HG03469 (cell line): ENCODE measurements around the gene SF3B2.
"Not testable (repeated sequence)": the region's sequence is repeated elsewhere in the genome, so short reads cannot be mapped to it uniquely, and the experiment has no call there.

ENCODE experiments used
- ATAC-seq: cut with Tn5 transposase; IDR thresholded peaks from one replicate; pipeline ENCODE4 v1.9.1; 2021; ENCODE audit warnings: mild to moderate bottlenecking, moderate library complexity, moderate number of reproducible peaks; ENCODE audit not compliant: unreplicated experiment

Gene SF3B2

DNA sequence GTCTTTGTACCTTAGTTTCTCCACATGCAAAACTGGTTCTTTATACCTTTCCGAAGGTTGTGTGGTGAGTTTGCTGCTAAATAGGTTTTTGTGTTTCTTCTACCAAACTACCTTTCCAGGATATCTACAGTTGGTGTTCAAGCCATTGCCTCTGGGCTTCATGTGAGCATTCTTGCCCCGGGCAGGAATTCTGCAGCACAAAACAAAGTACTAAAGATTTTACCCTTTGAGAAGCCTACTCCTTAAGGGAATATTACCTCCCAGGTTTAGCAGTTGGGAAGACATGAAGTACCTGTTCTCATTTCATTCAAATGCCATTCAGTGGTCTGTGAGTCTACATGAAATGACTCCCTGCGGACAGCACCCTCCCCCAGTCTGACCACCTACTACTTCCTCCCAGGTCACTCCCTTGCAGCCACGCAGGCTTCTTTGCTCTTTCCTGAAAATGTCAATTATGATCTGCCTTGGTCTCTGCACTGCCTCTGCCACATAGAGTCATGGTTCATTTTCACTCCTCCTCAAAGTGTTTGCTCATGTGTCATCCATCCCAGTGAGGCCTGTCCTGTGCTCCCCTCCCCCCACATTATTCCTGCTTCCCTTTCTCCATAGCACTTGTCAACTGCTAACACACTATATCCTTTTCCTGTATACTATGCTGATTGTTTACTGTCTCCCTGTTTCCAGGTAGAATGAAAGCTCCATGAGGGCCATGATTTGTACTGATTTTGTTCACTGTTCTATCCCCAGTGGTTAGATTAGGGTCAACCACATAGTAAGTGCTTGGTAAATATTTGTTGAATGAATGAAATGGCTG, 54.8 kb downstream of the SF3B2 start:
- ATAC-seq, result no peak

DNA sequence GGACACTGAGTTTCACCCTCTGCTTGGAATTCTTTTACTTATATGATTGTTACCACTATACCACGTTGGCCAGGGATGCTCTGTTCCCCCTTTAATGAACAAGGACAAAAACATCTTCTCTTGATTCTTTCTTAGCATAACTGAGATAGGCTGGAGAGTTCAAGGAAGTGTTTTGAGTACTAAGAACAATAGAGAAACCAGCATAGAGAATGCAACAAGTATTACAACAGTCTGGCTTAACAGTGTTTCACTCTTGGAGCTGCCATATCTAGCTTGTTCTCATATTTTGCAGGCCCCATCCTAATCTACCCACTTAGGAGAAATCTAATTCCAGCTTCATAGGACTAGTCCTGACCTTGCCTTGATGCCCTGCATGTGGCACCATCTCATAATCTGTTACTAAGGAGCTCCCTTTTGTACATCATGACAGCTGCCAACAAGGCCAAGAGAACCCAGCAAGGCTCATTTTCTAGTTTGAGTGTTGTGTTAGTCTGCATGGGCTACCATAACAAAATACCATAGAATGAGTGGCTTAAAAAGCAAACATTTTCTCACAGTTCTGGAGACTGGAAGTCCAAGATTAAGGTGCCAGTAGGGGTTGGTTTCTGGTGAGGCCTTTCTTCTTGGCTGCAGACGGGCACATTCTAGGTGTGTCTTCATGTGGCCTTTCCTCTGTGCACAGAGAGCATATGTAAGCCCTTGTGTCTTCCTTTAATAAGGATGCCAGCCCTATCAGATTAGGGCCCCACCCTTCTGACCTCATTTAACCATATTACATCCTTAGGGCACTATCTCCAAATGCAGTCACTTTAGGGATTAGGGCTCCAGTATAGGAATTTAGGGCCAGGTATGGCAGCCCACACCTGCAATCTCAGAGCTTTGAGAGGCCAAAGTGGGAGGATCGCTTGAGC, 55.7 kb downstream of the SF3B2 start:
- ATAC-seq, result no peak

DNA sequence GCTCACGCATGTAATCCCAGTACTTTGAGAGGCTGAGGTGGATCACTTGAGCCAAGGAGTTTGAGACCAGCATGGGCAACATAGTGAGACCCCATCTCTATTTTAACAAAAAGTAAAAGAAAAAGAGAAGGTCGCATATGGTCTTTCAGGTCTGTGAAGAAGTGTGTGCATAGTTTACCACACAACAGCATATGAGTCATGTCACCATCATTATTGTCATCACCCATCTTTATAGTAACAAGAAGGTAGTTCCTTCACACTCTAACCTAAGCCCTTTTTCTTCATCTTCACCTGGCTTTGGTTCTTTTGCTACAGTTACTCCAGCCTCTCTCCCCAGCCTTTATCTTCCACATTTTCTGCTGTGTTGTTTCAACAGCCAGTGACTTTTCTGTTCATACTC, 57.1 kb downstream of the SF3B2 start:
- ATAC-seq, result no peak

DNA sequence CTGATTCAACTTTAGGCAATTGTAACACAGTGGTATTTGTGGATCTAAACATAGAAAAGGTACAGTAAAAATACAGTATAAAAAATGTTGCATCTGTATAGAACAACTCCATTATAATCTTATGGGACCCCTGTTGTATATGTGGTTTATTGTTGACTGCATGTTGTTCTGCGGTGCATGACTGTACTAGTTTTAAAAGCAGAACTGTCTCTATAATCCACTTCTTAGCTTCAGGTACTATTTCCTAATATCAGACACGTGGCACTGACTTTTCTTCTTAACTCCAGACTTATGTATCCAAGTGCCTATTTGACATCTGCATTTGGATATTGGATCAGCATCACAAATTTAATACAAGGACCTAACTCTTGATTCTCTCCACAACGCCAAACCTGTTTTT, 59.0 kb downstream of the SF3B2 start:
- no peak for ATAC-seq

DNA sequence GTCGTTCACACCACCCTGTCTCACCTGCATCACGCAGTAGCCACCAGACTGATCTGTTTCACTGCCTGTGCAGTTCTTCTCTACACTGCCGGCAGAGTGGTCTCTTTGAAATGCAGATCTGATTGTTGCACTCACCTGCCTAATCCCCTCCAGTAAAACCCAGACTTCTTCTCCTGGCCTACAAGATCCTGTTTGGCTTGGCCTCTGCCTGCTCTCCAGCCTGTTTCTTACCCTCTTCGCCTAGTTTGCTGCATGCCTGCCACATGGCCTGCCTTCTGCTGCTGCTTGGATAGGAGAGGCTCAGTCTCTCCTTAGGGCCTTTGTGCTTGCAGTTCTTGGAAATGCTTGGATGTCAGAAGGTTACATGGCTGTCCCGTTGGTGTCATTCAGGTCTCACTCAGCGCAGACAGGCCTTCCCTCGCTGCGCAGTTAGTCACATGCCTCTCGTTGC, 59.9 kb downstream of the SF3B2 start:
- ATAC-seq, result no peak

DNA sequence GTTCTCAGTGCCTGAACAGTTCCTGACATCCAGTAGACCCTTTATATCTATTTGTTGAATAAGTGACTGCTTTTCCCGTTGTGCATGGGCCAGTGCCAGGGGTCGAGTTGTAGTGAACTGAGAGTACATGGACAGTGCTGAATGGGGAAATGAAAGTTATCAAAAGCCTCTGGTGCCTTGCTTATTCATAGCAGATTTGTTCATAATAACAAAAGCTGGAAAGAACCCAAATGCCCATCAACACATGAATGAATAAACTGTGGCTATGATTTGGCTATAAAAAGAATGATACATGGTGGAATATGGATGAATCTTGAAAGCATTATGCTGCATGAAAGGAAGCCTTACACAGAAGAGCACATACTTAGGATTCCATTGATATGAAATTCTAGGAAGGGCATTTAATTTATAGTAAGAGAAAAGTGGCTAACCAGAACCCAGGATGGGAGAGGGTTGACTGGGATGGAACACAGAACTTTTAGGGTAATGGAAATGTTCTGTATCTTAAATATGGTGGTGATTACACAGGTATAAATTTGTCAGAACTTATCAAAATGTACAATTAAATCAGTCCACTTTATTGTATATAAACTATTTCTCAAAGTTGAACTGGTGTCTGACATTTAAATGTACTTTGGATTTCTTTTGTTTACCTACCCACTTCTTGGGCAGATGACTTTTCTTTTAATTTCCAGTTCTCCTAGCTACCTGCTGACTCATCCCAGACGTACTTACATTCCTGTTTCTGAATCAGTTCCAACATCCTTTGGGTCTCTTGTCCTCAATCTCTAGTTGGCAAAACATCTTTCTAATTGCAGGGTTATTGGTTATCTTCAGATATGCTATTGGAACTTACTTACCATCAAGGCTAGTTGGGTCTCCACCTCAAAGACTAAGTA, 60.7 kb downstream of the SF3B2 start:
- ATAC-seq, result no peak

DNA sequence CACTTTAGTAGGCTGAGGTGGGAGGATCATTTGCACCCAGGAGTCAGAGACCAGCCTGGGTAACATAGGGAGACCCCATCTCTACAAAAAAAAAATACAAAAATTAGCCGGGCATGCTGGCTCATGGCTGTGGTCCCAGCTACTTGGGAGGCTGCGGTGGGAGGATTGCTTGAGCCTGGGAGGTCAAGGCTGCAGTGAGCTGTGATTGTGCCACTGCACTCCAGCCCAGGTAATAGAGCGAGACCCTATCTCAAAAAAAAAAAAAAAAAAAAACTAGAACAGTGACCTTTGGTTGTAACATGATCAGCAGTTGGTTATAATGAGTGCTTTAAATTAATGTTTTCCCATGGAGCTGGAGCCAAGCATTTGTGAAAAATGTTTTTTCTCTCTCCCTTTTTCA, 62.8 kb downstream of the SF3B2 start:
- ATAC-seq, result not testable (repeated sequence)

DNA sequence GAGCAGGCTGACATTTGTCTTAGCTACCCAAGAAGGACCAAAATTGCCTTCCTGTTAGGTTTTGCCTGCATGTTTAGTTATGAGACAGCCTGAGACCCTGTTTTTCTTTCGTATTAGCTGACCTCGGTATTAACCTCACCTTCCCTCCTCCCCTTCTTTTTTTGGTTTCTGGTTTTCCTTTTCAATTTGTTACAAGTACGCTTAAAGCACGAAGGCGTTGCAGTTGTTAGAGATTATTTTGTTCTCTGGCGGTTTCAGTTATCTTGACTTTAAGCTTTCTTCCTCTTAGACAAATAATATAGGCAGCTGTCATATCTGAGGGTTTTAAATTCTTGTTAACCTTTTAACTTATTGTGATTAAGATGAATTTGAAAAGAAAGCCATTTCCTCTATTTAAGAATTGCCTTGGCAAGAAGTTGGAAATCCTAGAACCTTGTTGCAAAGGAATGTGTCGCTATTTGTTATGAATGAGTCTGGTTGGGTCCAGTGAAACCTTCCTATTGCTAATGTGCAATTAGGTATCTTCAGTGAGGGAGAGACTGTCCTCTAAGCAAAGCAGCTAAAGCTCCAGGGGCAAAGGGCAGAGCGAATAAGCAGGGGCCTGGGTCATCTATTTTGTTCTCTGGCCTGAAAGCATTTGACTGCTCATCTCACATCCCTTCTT, 63.6 kb downstream of the SF3B2 start:
- ATAC-seq, result no peak

DNA sequence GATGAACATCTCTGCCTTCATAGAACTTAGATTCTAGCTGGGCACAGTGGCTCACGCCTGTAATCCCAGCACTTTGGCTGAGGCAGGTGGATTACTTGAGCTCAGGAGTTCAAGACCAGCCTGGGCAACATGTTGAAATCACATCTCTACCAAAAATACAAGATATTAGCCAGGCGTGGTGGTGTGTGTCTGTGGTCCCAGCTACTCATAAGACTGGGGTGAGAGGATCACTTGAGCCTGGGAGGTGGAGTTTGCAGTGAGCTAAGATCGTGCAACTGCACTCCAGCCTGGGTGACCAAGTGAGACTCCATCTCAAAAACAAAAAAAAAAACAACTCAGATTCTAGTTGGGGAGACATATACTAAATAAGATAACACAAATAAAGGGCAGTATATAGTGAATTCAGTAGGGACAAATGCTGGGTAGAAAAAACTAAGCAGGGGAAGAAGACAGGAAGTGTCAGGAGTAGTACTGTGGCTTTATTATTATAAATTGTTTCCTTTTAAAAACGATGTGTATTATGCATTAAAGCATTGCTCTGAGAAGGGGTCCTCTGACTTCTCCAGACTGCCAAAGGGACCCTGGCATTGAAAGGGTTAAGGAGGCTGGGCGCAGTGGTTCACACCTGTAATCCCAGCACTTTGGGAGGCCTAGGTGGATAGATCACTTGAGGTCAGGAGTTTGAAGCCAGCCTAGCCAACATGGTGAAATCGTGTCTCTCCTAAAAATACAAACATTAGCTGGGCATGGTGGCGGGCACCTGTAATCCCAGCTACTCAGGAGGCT, 64.6 kb downstream of the SF3B2 start:
- ATAC-seq, result no peak

DNA sequence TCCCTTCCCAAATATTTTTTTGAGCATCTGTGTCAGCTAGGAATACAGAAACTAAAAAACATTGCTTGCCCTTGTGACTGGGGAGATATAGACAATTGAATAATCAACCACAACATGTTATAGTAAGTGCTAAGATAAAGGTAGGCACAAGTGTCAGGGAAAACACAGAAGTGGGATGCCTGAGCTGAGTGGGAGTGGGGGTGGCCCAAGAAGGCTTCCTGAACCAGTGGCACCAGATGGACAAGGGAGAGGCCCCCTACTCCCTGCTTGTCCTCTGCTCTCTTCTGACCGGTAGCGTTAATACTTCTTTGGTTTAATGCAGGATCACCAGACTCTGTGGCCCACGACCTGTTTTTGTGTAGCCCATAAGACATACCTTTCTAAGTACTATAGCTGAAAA, 66.7 kb downstream of the SF3B2 start:
- no peak for ATAC-seq
